ENCODE results near the gene AP3S2. TPM values are rescaled to one million over a fixed set of nuclear protein-coding genes. Genes with fewer than 3 reads are reported as not detected.

Gene AP3S2
- total and polyA plus RNA-seq, 4 donors: 8.4 to 73.5 (median 25.9) TPM

DNA sequence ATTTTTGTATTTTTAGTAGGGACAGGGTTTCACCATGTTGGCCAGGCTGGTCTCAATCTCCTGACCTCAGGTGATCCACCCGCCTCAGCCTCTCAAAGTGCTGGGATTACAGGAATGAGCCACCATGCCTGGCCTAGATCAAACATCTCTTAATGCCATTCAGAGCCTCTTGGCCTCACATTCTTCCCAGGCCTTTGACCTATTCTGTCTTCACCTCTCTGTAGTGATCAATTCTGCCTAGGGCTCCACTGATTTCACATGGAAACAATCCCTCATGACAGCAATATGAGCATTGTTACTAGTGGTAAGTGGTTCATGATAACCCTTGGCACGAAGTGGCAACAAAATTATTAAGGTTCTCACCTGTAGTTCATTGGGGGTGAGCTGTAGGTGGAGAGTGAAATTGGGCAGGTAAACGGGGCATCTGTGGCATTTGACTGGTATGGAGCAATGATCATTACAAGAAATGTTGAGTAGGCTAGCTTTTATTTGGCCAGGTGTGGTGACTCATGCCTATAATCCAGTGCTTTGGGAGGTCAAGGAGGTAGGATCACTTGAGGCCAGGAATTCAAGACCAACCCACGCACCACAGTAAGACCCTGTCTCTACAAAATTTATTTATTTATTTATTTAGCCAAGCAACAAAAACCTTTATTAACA is 23.8 kb upstream of the AP3S2 start:
- H3K27ac ChIP-seq (ENCODE audit: low read depth in 1 of 2, low read length in 2 of 2): no peak overlapping the region
- no peak for TF ChIP-seq JUND (IDR thresholded peaks at IDR 0.05)
- no peak for TF ChIP-seq MAX (IDR thresholded peaks at IDR 0.05)
- no peak for TF ChIP-seq SP1 (IDR thresholded peaks at IDR 0.05)
- no peak for TF ChIP-seq GABPA (IDR thresholded peaks at IDR 0.05 in 1 of 2, conservative IDR thresholded peaks at IDR 0.05 in 1 of 2)
- TF ChIP-seq, protein P1, sequence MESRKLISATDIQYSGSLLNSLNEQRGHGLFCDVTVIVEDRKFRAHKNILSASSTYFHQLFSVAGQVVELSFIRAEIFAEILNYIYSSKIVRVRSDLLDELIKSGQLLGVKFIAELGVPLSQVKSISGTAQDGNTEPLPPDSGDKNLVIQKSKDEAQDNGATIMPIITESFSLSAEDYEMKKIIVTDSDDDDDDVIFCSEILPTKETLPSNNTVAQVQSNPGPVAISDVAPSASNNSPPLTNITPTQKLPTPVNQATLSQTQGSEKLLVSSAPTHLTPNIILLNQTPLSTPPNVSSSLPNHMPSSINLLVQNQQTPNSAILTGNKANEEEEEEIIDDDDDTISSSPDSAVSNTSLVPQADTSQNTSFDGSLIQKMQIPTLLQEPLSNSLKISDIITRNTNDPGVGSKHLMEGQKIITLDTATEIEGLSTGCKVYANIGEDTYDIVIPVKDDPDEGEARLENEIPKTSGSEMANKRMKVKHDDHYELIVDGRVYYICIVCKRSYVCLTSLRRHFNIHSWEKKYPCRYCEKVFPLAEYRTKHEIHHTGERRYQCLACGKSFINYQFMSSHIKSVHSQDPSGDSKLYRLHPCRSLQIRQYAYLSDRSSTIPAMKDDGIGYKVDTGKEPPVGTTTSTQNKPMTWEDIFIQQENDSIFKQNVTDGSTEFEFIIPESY (IDR thresholded peaks at IDR 0.05): no peak
- TF ChIP-seq, protein P2, sequence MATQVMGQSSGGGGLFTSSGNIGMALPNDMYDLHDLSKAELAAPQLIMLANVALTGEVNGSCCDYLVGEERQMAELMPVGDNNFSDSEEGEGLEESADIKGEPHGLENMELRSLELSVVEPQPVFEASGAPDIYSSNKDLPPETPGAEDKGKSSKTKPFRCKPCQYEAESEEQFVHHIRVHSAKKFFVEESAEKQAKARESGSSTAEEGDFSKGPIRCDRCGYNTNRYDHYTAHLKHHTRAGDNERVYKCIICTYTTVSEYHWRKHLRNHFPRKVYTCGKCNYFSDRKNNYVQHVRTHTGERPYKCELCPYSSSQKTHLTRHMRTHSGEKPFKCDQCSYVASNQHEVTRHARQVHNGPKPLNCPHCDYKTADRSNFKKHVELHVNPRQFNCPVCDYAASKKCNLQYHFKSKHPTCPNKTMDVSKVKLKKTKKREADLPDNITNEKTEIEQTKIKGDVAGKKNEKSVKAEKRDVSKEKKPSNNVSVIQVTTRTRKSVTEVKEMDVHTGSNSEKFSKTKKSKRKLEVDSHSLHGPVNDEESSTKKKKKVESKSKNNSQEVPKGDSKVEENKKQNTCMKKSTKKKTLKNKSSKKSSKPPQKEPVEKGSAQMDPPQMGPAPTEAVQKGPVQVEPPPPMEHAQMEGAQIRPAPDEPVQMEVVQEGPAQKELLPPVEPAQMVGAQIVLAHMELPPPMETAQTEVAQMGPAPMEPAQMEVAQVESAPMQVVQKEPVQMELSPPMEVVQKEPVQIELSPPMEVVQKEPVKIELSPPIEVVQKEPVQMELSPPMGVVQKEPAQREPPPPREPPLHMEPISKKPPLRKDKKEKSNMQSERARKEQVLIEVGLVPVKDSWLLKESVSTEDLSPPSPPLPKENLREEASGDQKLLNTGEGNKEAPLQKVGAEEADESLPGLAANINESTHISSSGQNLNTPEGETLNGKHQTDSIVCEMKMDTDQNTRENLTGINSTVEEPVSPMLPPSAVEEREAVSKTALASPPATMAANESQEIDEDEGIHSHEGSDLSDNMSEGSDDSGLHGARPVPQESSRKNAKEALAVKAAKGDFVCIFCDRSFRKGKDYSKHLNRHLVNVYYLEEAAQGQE (IDR thresholded peaks at IDR 0.05): no peak
- no peak for TF ChIP-seq YY1 (IDR thresholded peaks at IDR 0.05)
- TF ChIP-seq FOXA2 (IDR thresholded peaks at IDR 0.05): no peak
- no peak for TF ChIP-seq HNF4G (IDR thresholded peaks at IDR 0.05)
- no peak for TF ChIP-seq CTCF (IDR thresholded peaks at IDR 0.05; ENCODE audit: low read depth, low read length, missing input control)
- TF ChIP-seq TAF1 (conservative IDR thresholded peaks at IDR 0.05): no peak
- no peak for TF ChIP-seq RAD21 (IDR thresholded peaks at IDR 0.05)
- no peak for TF ChIP-seq EGR1 (IDR thresholded peaks at IDR 0.05; ENCODE audit: low read depth in 2 of 2)
- DNase-seq (ENCODE audit: low spot score): no peak
- no peaks in the 10 kb centered on the region for H3K27me3 ChIP-seq (ENCODE audit: control insufficient read depth in 4 of 4, insufficient read depth in 4 of 4, low read length in 3 of 4)
- no peak overlapping the region for H3K9ac ChIP-seq (ENCODE audit: low read depth in 1 of 2, low read length in 2 of 2)
- H3K4me1 ChIP-seq (ENCODE audit: control insufficient read depth in 4 of 4, insufficient read depth in 4 of 4, low read length in 3 of 4): peaks cover 0 to 4% (median 0%) of the 10 kb centered on the region in 4 donors
- no peaks in the 10 kb centered on the region for H3K36me3 ChIP-seq (ENCODE audit: control insufficient read depth in 4 of 4, insufficient read depth in 3 of 4, low read depth in 1 of 4, low read length in 3 of 4)
- H3K9me3 ChIP-seq (ENCODE audit: control insufficient read depth in 4 of 4, low read length in 3 of 4): no peaks in the 10 kb centered on the region
- 85% methylated on average over 4 of the region's 4 CpGs for WGBS
- no peak overlapping the region for H3K4me3 ChIP-seq (ENCODE audit: low read depth in 1 of 3, low read length in 3 of 3)

DNA sequence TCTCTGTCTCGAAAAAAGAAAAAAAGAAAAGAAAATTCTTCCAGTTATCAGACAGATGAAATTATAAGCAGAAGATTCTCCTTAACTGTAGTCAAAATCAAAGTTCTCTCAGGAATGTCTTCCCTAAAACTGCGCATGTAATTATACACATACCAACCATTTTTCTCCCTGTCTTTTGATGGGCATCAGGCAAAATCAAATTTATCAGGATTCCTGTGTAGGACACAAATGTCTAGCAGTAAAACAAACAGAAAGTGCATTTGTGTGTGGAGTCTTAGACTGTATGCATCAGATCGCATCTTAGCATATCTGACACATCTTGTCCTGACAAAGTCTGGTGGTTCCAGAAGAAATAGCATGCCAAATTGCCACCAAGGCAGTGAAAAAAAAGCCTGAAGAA is 22.9 kb upstream of the AP3S2 start:
- no peaks in the 10 kb centered on the region for H3K36me3 ChIP-seq (ENCODE audit: control insufficient read depth in 4 of 4, insufficient read depth in 3 of 4, low read depth in 1 of 4, low read length in 3 of 4)
- H3K9ac ChIP-seq (ENCODE audit: low read depth in 1 of 2, low read length in 2 of 2): no peak overlapping the region
- H3K9me3 ChIP-seq (ENCODE audit: control insufficient read depth in 4 of 4, low read length in 3 of 4): no peaks in the 10 kb centered on the region
- no peaks in the 10 kb centered on the region for H3K27me3 ChIP-seq (ENCODE audit: control insufficient read depth in 4 of 4, insufficient read depth in 4 of 4, low read length in 3 of 4)
- H3K4me3 ChIP-seq (ENCODE audit: low read depth in 1 of 3, low read length in 3 of 3): no peak overlapping the region
- DNase-seq (ENCODE audit: low spot score): no peak
- WGBS: 78% methylated on average over 3 of the region's 3 CpGs
- no peak for TF ChIP-seq NR2F2 (IDR thresholded peaks at IDR 0.05)
- no peak overlapping the region for H3K27ac ChIP-seq (ENCODE audit: low read depth in 1 of 2, low read length in 2 of 2)
- peaks cover 0 to 6% (median 2%) of the 10 kb centered on the region in 4 donors for H3K4me1 ChIP-seq (ENCODE audit: control insufficient read depth in 4 of 4, insufficient read depth in 4 of 4, low read length in 3 of 4)
